Common myeloid progenitor, CD34-positive (primary cell): ENCODE data around the gene CACNA1B.

Experiments used
- CTCF ChIA-PET: fragments of 350-600 bp; sonication (Branson Sonifier 250); formaldehyde crosslinking; loops from one replicate; lab custom pipeline; 2021; ENCODE audit warnings: antibody characterized with exemption; lab: Charles Lee
- POLR2A ChIA-PET: fragments of 350-600 bp; sonication (Branson Sonifier 250); formaldehyde crosslinking; loops from one replicate; lab custom pipeline; 2021; ENCODE audit warnings: antibody characterized with exemption; lab: Charles Lee
- DNase-seq, 3 donors: peaks; one replicate each; pipeline versions ENCODE4 v3.0.0 to v3.0.0-alpha.2; 2013
- H3K27ac ChIP-seq, 2 experiments: 1 replicate in 1 of 2; 2 replicates in 1 of 2; pipeline ENCODE4 v1.7.0; 2013; ENCODE audit warnings: inconsistent platforms in 2 of 2, low read length in 2 of 2, mild to moderate bottlenecking in 2 of 2, low read depth in 1 of 2, moderate library complexity in 1 of 2; ENCODE audit not compliant: severe bottlenecking in 2 of 2, insufficient read depth in 1 of 2, poor library complexity in 1 of 2
- H3K27me3 ChIP-seq, 5 experiments: replicated peaks in 2 of 5; 1 replicate in 3 of 5; 2 replicates in 2 of 5; pipeline versions ENCODE4 v1.6.1 to v1.7.0; 2013; ENCODE audit warnings: low read length in 4 of 5, mild to moderate bottlenecking in 2 of 5, moderate library complexity in 2 of 5, inconsistent platforms in 1 of 5; ENCODE audit not compliant: insufficient read depth in 5 of 5, control insufficient read depth in 4 of 5
- H3K36me3 ChIP-seq, 4 experiments: 1 replicate in 2 of 4; 2 replicates in 2 of 4; pipeline versions ENCODE4 v1.6.1 to v1.7.0; 2013; ENCODE audit warnings: low read length in 3 of 4, control low read depth in 1 of 4, mild to moderate bottlenecking in 1 of 4; ENCODE audit not compliant: control insufficient read depth in 4 of 4, insufficient read depth in 4 of 4
- H3K4me1 ChIP-seq, 4 experiments: 1 replicate in 3 of 4; 2 replicates in 1 of 4; pipeline versions ENCODE4 v1.6.1 to v1.7.1; 2013; ENCODE audit warnings: low read length in 3 of 4, mild to moderate bottlenecking in 3 of 4, control low read depth in 1 of 4, inconsistent platforms in 1 of 4, moderate library complexity in 1 of 4; ENCODE audit not compliant: control insufficient read depth in 4 of 4, insufficient read depth in 4 of 4; ENCODE audit errors: control extremely low read depth in 1 of 4
- H3K4me3 ChIP-seq, 7 experiments: 1 replicate in 4 of 7; 2 replicates in 3 of 7; pipeline versions ENCODE4 v1.5.1 to v1.7.0; 2013; ENCODE audit warnings: mild to moderate bottlenecking in 7 of 7, low read length in 6 of 7, moderate library complexity in 6 of 7, inconsistent platforms in 2 of 7, low read depth in 2 of 7, control low read depth in 1 of 7; ENCODE audit not compliant: insufficient read depth in 4 of 7, control insufficient read depth in 1 of 7; ENCODE audit errors: extremely low read depth in 1 of 7
- H3K9me3 ChIP-seq, 5 experiments: 1 replicate in 4 of 5; 2 replicates in 1 of 5; pipeline versions ENCODE4 v1.6.1 to v1.7.1; 2013; ENCODE audit warnings: low read length in 4 of 5, mild to moderate bottlenecking in 2 of 5, inconsistent platforms in 1 of 5, low read depth in 1 of 5, moderate library complexity in 1 of 5; ENCODE audit not compliant: control insufficient read depth in 4 of 5, insufficient read depth in 2 of 5; ENCODE audit errors: control extremely low read depth in 1 of 5
- WGBS: methylation state at CpG from one replicate; pipeline ENCODE4 v1.1.5; 2013; ENCODE audit not compliant: insufficient coverage; 5-methylcytosine and 5-hydroxymethylcytosine counted together

Gene CACNA1B

DNA sequence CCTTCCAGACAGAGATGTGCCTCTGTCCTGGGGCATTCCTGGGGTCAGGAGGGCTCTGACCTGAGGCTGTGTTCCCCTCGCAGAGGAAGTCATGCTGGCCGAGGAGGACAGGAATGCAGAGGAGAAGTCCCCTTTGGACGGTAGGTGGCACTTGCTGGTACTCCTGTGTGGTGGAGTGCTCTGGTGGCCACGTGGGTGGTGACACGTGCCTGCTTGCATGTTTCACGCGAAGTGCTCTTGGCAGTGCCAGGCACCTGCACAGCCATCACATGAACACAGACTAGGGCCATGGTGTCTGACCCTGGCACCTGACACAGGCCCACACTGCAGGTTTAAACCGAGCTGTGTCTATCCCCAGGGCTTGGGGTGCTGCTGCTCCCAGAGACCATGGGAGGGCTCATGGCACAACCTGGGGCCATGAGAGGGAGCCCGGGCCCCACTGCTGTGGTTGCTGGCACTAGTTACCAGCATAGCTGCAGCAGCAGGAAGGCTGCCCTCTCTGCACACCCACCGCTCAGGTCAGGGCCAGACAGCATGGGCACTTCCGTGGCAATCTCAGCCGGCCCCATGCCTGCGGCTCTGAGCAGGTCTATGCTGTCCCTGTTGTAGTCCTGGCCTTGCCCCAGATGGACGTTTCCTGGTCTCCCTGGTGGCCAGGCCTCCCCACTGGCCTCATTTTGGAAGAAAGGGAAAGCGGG lies 79.3 kb downstream of the CACNA1B start:
- no peaks in the 10 kb centered on the region for H3K4me1 ChIP-seq
- POLR2A ChIA-PET: no interaction called here
- H3K4me3 ChIP-seq: no peak overlapping the region
- H3K9me3 ChIP-seq: no peaks in the 10 kb centered on the region
- no peak for DNase-seq
- no peaks in the 10 kb centered on the region for H3K36me3 ChIP-seq
- 87% methylated on average over 13 of the region's 15 CpGs for WGBS
- peaks cover 0 to 3% (median 0%) of the 10 kb centered on the region in 5 experiments for H3K27me3 ChIP-seq
- H3K27ac ChIP-seq: no peak overlapping the region
- CTCF ChIA-PET: no interaction called here

DNA sequence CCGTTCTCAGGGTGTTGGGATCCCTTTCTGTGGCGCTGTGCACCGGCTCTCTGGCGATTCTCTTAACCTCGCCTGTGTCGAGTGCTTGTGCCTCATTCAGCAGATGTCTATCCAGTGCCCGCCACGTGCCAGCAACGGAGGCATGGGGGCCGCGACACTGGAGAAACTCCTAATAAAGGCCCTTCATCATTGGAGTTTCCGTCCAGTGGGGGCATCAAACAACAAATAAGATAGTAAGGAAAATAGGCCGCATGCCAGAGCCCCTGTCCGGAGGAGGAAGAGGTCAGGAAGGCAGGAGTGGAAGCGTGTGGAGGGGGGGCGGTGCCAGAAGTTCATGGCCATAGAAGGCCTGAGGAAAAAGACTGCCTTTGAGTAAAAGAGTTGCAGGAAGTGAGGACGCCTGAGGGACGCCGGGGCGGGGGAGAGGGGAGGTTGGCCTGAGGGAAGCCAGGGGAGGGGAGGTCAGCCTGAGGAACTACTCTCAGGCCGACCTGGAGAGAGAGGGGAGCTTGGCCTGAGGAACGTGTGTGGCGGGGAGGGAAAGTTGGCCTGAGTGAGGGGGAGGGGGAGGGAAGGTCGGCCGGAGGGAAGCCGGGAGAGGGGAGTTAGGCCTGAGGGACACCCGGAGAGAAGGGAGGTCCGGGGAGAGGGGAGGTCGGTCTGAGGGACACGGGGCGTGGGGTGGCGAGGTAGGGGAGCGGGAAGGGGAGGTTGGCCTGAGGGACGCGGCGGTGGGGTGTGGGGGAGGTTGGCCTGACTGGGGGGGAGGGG lies 82.2 kb downstream of the CACNA1B start:
- DNase-seq: no peak
- Histone ChIP-seq H3K4me1 (no peaks in the 10 kb centered on the region), H3K4me3 (no peak overlapping the region), H3K27ac (no peak overlapping the region), H3K27me3 (peaks cover 0 to 6% (median 0%) of the 10 kb centered on the region in 5 experiments), H3K9me3 (peaks cover 0 to 8% (median 0%) of the 10 kb centered on the region in 5 experiments), H3K36me3 (no peaks in the 10 kb centered on the region)
- ChIA-PET CTCF (no interaction called here), POLR2A (no interaction called here)
- WGBS: 88% methylated on average over 27 of the region's 36 CpGs

DNA sequence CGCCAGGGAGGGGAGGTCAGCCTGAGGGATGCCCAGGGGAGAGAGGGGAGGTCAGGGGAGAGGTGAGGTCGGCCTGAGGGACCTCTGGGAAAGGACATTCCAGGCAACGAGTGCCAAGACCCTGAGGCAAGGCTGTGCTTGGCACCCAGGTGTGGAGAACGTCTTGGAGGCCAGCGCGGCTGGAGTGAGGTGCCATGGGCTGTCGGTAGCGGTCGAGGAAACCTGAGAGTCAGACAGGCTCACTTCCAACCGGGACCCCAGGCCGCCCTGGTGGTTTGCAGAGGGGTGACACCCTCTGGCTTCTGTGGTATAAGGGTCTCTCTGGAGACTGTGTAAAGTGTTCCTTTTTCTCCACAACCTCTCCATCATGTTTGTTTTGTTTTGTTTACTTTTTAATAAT lies 82.9 kb downstream of the CACNA1B start:
- ChIA-PET POLR2A (no interaction called here), CTCF (no interaction called here)
- Histone ChIP-seq H3K36me3 (no peaks in the 10 kb centered on the region), H3K27me3 (peaks cover 0 to 3% (median 0%) of the 10 kb centered on the region in 5 experiments), H3K27ac (no peak overlapping the region), H3K4me3 (no peak overlapping the region), H3K4me1 (no peaks in the 10 kb centered on the region), H3K9me3 (peaks cover 0 to 8% (median 0%) of the 10 kb centered on the region in 5 experiments)
- WGBS: 74% methylated on average over 11 of the region's 11 CpGs
- no peak for DNase-seq

DNA sequence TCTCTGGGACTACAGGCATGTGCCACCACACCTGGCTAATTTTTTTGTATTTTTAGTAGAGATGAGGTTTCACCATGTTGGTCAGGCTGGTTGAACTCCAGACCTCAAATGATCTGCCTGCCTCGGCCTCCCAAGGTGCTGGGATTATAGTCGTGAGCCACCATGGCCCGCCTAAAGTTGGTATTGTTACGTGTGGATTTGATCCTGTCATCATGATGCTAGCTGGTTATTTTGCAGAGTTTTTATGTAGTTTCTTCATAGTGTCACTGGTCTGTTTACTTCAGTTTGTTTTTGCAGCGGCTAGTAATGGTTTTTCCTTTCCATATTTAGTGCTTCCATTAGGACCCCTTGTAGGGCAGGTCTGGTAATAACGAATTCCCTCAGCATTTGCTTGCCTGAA lies 85.9 kb downstream of the CACNA1B start:
- Histone ChIP-seq H3K9me3 (peaks cover 0 to 8% (median 0%) of the 10 kb centered on the region in 5 experiments), H3K27ac (no peak overlapping the region), H3K27me3 (peaks cover 0 to 3% (median 0%) of the 10 kb centered on the region in 5 experiments), H3K36me3 (no peaks in the 10 kb centered on the region), H3K4me3 (no peak overlapping the region), H3K4me1 (no peaks in the 10 kb centered on the region)
- no peak for DNase-seq
- ChIA-PET CTCF (no interaction called here), POLR2A (no interaction called here)
- WGBS: 97% methylated on average over 6 of the region's 6 CpGs

DNA sequence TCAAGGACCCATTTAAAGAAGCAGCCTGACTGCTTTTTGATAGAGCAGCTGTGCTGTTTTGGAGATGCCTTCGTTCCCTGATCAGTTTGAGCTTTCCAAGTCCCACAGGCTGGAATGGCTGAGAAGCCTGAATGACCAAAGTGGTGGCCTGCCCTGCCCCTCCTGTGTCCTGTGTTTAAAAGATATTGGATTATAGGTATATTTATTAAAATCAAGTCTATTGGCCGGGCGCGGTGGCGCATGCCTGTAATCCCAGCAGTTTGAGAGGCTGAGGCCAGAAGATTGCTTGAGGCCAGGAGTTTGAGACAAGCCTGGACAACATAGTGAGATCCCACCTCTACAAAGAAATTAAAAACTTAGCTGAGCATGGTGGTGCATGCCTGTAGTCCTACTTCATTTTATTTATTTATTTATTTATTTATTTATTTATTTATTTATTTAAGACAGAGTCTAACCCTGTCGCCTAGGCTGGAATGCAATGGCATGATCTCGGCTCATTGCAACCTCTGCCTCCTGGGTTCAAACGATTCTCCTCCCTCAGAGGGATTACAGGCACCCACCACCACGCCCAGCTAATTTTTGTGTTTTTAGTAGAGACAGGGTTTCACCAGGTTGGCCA lies 87.7 kb downstream of the CACNA1B start:
- no peaks in the 10 kb centered on the region for H3K4me1 ChIP-seq
- H3K9me3 ChIP-seq: peaks cover 0 to 8% (median 0%) of the 10 kb centered on the region in 5 experiments
- 100% methylated on average over 8 of the region's 9 CpGs for WGBS
- H3K27me3 ChIP-seq: peaks cover 0 to 3% (median 0%) of the 10 kb centered on the region in 5 experiments
- H3K36me3 ChIP-seq: no peaks in the 10 kb centered on the region
- ChIA-PET POLR2A (no interaction called here), CTCF (no interaction called here)
- no peak overlapping the region for H3K4me3 ChIP-seq
- H3K27ac ChIP-seq: no peak overlapping the region
- no peak for DNase-seq

DNA sequence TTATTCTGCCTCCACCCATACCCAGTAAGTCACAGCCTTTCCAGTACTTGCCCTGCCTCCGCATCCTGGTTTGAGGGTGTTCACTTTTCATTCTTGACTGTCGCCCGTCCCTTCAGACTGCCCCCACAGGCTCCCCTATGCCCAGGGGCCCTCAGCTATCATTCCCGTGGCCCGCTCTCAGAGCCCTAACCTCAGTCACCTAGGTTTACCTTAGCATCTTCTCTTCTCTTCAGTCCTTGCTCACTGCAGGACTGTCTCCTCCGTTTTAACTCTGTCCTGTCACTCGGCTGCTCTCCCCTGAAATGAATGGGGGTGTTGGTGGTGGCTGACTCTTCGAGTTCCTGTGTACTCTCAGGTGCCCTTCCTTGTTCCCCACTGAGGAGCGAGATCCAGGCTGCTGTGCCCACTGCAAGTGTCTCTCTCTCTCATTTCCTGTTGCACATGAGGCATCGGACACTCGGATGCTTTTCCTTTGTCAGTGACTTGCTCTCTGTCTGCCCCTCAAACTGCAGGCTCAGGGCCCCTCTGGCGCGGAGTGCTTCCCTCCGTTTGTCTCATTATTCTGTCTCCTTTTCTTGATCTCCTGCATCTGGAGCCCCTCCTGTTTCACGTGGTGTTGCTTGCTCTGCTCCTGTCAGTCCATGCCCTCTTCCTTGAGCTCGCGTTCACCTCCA lies 89.8 kb downstream of the CACNA1B start:
- ChIA-PET CTCF (interaction anchor here (1.1 kb wide), 1 partner anchor 14 kb away, joined by 3 read pairs; no protein-coding TSS in a partner anchor), POLR2A (no interaction called here)
- WGBS: 90% methylated on average over 13 of the region's 17 CpGs
- peaks cover 0 to 3% (median 0%) of the 10 kb centered on the region in 5 experiments for H3K27me3 ChIP-seq
- no peaks in the 10 kb centered on the region for H3K4me1 ChIP-seq
- peaks cover 0 to 8% (median 0%) of the 10 kb centered on the region in 5 experiments for H3K9me3 ChIP-seq
- no peaks in the 10 kb centered on the region for H3K36me3 ChIP-seq
- no peak overlapping the region for H3K4me3 ChIP-seq
- DNase-seq: no peak
- H3K27ac ChIP-seq: no peak overlapping the region
